GM18909 (cell line): ENCODE measurements around the gene GIT1.

Source experiments
- ATAC-seq: cut with Tn5 transposase; IDR thresholded peaks from one replicate; pipeline ENCODE4 v1.9.1; 2021; ENCODE audit warnings: mild to moderate bottlenecking; ENCODE audit not compliant: unreplicated experiment, poor library complexity

GIT1 gene

GRCh38 chr17:29589524-29590410 is at the start of gene GIT1:
Gene GIT1, minus strand, starts transcription at chr17:29589648. Its CDS starts 270 bp downstream, at chr17:29589378.
- peak; percentile 58 for ATAC-seq

- no peak for ATAC-seq
Measured at GRCh38 chr17:29633886-29634285, 44.4 kb upstream of the GIT1 start.

GRCh38 chr17:29630630-29631193 is 41.3 kb upstream of the GIT1 start:
- no peak for ATAC-seq

- no peak for ATAC-seq
Measured at GRCh38 chr17:29629839-29630238, 40.4 kb upstream of the GIT1 start.

- no peak for ATAC-seq
Measured at GRCh38 chr17:29628644-29629043, 39.2 kb upstream of the GIT1 start.

GRCh38 chr17:29627951-29628350 is 38.5 kb upstream of the GIT1 start:
- ATAC-seq: no peak

GRCh38 chr17:29625037-29625750 is 35.7 kb upstream of the GIT1 start:
- no peak for ATAC-seq

GRCh38 chr17:29624586-29624985 is 35.1 kb upstream of the GIT1 start:
- no peak for ATAC-seq

GRCh38 chr17:29623283-29623647 is 33.8 kb upstream of the GIT1 start:
- ATAC-seq: no peak

- peak; percentile 59 for ATAC-seq
Measured at GRCh38 chr17:29622337-29623282, 33.2 kb upstream of the GIT1 start, which contains the start of gene CORO6. Gene CORO6, minus strand, starts transcription at chr17:29622912. Its CDS starts 1,491 bp downstream, at chr17:29621421.

GRCh38 chr17:29621751-29622194 is 32.3 kb upstream of the GIT1 start:
- ATAC-seq: no peak

- no peak for ATAC-seq
Measured at GRCh38 chr17:29620779-29621500, 31.5 kb upstream of the GIT1 start.

GRCh38 chr17:29620271-29620670 is 30.8 kb upstream of the GIT1 start:
- ATAC-seq: no peak

GRCh38 chr17:29619251-29619650 is 29.8 kb upstream of the GIT1 start:
- ATAC-seq: no peak

- no peak for ATAC-seq
Measured at GRCh38 chr17:29618272-29619065, 29.0 kb upstream of the GIT1 start.

- peak; percentile 32 for ATAC-seq
Measured at GRCh38 chr17:29617481-29618271, 28.2 kb upstream of the GIT1 start.

- ATAC-seq: peak; percentile 54
Measured at GRCh38 chr17:29617125-29617480, 27.7 kb upstream of the GIT1 start.
